ENCODE measurements around the gene PLEKHA5.

DNA sequence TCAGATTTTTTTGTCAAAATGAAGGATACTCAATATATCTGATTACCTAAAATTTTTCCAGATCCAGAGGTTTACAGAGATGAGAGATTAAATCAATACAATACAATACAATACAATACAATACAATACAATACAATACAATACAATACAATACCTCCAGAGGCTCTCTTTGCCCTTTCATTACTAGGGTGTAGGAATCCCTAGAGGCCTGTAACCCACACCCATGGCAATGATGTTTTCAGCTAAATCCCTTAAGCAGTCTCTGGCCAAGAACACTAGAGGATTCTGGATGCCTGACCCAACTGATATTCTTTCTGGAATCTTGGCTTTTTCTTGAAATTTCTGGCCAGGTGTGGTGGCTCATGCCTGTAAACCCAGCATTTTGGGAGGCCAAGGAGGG lies 286.0 kb downstream of the PLEKHA5 start:
- TF ChIP-seq, protein P1, sequence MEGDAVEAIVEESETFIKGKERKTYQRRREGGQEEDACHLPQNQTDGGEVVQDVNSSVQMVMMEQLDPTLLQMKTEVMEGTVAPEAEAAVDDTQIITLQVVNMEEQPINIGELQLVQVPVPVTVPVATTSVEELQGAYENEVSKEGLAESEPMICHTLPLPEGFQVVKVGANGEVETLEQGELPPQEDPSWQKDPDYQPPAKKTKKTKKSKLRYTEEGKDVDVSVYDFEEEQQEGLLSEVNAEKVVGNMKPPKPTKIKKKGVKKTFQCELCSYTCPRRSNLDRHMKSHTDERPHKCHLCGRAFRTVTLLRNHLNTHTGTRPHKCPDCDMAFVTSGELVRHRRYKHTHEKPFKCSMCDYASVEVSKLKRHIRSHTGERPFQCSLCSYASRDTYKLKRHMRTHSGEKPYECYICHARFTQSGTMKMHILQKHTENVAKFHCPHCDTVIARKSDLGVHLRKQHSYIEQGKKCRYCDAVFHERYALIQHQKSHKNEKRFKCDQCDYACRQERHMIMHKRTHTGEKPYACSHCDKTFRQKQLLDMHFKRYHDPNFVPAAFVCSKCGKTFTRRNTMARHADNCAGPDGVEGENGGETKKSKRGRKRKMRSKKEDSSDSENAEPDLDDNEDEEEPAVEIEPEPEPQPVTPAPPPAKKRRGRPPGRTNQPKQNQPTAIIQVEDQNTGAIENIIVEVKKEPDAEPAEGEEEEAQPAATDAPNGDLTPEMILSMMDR (IDR thresholded peaks at IDR 0.05) = no peak
- no peak for TF ChIP-seq POLR2A (IDR thresholded peaks at IDR 0.05)

Measured in lower leg skin (tissue), 3 donors.